ENCODE measurements around the gene R3HDM1.
"Not testable (repeated sequence)": the region's sequence is repeated elsewhere in the genome, so short reads cannot be mapped to it uniquely, and the experiment has no call there.

Gene R3HDM1

GRCh38 chr2:135708159-135708558, 176.9 kb downstream of the R3HDM1 start:
- no peak for DNase-seq (ENCODE audit: low read depth, low spot score)

GRCh38 chr2:135709992-135710391, 178.7 kb downstream of the R3HDM1 start:
- peak; percentile 26 for DNase-seq (ENCODE audit: low read depth, low spot score)

- DNase-seq (ENCODE audit: low read depth, low spot score) = not testable (repeated sequence)
These were observed 183.8 kb downstream of the R3HDM1 start for GRCh38 chr2:135715086-135715485.

DNA sequence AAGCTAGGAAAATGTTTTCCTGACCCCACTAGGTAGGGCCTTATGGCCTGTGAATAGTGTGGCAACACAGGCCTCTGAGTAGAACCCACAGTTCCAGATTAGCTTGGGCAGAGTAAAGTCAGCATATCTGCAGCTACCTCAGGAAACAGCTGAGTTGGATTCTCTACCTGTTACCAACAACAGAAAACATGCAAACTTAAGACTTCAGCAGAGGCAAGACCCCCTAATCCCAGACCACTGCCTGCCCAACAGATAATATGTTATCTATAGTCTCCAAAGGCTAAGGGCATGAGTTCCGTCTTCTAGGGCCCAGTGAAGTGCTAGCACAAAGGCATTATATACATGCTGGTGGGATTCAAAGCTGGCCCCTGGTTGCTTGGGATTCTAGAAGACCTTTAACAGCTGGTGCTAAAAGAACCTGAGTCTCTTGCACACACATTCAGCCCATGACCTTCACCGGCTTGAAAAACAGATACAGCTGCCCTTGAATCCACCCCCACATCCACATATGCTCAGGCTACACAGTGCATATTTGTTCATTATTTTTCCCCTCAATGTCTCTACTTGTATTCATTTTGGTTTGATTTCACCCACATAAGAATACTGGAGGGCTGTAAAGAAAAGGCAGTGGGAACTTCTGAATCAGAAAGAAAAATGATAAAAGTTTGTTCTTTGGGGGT, 196.9 kb downstream of the R3HDM1 start:
- DNase-seq (ENCODE audit: low read depth, low spot score) = no peak

GRCh38 chr2:135732561-135732960, 201.3 kb downstream of the R3HDM1 start:
- no peak for DNase-seq (ENCODE audit: low read depth, low spot score)

- no peak for DNase-seq (ENCODE audit: low read depth, low spot score)
These were observed 201.8 kb downstream of the R3HDM1 start for GRCh38 chr2:135733045-135733444.

GRCh38 chr2:135736546-135736945, 205.3 kb downstream of the R3HDM1 start:
- DNase-seq (ENCODE audit: low read depth, low spot score) = no peak

- no peak for DNase-seq (ENCODE audit: low read depth, low spot score)
These were observed 208.9 kb downstream of the R3HDM1 start for GRCh38 chr2:135740206-135740605.

GRCh38 chr2:135741043-135741394, 209.7 kb downstream of the R3HDM1 start:
- no peak for DNase-seq (ENCODE audit: low read depth, low spot score)

DNA sequence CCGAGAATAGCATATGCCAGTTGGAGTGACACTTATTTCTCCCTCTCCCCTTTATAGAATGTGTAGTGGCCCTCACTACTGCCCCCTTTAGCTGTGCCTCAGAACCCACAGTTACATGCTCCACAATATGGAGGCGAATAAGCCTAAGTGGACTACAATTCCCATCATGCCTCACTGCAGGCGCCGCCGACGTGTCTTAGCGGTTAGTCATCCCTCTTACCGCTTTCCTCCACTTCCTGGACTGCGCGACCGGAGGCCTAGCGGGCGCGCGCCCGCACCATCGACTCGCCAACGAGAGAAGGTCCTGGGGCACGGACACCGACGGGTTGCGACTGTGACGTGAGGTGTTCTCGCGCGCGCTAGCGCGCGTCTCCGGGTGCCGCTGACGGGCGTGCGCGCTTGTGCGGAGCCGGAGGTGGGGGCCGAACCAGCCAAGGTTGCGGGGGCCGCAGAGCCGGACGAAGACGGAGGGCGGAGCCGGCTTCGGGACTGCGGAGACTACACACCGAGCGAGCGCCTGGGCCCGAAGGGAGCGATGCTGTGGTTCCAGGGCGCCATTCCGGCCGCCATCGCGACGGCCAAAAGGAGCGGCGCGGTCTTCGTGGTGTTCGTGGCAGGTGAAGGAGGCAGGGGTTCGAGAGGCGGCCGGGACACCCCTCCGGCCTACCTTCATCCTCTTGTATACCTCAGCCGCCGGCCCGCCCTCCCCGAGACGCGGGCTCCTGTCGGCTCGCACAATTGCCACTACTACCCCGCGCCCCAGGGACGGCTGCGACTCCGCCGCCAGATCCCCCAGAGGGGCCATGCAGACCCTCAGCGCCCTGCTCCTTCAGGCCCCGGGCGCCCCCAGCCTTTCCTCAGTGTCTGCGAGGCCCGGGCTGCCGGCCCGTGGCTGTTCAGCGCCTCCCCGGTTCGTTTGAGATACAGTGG, 210.4 kb downstream of the R3HDM1 start, which contains the start of gene UBXN4:
Gene UBXN4, plus strand, starts transcription at position 461 of the 930 bp plus-strand sequence. Its CDS starts 75 bp downstream, at position 536.
- peak; percentile 99 for DNase-seq (ENCODE audit: low read depth, low spot score)

DNA sequence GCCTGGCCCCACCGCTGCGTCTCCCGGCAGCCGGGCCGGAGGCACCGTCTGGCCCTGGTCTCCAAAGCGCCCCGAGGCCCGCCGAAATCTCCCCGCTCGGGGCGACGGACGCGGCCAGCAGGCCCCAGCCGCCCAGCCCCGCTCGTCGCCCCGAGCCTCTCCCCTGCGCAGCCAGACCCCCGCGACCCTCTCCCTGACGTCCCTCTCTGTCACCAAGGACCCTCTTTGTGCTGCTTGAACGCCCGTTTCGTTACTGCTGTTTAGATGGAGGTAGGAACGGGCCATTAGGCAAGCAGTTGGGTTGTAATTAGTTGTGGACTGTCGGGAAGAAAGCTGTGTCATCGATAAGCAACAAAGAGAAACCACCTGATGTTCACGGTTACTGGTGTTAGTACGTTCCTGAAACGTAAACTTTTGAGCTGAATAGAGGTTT, 211.1 kb downstream of the R3HDM1 start:
- DNase-seq (ENCODE audit: low read depth, low spot score) = peak; percentile 10

DNA sequence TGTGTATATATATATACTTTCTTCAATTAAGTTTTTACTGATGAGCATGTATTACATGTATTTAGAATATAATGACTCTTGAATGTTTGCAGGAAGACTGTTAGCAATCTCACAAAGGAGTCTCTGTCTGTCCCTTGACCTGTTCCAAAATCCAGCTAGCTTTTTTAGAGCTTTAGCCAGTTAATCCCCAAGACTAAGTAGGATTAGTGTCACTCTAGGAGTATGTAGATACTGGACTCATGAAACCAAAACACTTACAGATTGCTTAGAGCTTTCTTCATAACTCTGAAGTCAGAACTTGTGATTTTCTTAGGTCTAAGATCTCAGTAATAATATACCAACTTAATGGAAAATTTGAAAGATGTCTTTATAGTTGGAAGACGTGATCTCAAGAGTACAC, 212.6 kb downstream of the R3HDM1 start:
- no peak for DNase-seq (ENCODE audit: low read depth, low spot score)

DNA sequence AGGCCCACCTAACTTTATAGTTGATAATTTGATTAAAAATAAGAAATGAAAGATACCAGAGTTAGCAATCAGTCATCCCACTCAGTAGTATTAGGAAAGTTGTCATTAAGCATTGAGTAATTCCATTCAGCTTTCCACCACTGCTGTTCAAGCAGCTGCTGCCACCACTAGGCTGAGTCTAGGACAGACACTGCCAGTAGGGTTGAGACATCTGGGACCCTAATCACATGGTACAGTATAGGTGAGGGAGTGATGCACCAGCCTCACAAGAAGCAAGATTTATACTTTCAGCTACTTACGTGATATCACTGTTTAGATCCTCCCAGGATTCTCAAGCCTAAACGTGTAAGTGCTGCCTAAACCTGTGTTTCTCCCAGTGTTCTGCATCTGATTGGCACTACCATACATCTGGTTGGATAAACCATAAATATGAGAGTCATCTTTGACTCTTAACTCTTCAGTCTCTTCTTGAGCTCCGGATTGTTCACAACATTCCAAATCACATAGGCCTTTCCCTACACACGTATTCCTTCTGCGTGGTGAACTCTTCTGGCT, 213.6 kb downstream of the R3HDM1 start:
- DNase-seq (ENCODE audit: low read depth, low spot score) = no peak

DNA sequence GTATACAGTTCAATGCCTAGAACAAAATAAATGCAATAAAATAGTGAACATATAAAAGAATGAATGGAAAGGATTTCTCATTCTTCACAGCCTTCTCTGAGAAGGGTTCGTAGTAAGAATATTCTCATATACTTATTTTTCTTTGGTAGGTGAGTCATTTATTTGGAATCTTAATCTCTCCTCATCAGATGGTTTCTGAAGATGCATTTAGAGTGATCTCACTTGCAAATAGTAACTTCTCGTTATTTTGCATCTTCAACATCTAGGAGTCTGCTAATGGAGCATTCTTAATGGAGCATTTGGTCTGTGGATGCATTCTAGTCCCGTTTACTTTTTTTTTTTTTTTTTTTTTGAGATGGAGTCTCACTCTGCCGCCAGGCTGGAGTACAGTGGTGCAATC, 214.3 kb downstream of the R3HDM1 start:
- peak; percentile 18 for DNase-seq (ENCODE audit: low read depth, low spot score)

- no peak for DNase-seq (ENCODE audit: low read depth, low spot score)
These were observed 224.3 kb downstream of the R3HDM1 start for GRCh38 chr2:135755573-135755972.

- no peak for DNase-seq (ENCODE audit: low read depth, low spot score)
These were observed 225.4 kb downstream of the R3HDM1 start for GRCh38 chr2:135756692-135757091.

GRCh38 chr2:135762022-135762421, 230.7 kb downstream of the R3HDM1 start:
- DNase-seq (ENCODE audit: low read depth, low spot score) = no peak

DNA sequence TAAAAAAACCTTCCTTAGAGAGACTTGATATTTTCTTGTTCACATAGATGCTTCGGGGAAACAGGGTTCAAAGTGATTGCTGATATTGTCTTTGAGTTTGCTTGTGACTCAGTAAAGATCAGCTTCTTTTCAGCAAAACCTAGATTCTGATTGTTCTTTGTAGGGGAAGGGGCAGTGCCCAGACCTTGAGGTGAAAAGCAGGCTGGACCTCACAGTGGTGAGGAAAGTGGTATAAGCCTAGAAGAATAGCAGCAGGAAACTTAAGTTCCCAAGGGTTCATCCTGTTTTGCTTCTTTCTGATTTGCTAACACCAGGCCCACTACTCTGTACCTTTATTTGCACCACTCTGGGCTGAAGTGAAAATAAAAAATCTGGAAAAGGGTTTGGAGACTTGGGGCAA, 231.2 kb downstream of the R3HDM1 start:
- DNase-seq (ENCODE audit: low read depth, low spot score) = no peak

DNA sequence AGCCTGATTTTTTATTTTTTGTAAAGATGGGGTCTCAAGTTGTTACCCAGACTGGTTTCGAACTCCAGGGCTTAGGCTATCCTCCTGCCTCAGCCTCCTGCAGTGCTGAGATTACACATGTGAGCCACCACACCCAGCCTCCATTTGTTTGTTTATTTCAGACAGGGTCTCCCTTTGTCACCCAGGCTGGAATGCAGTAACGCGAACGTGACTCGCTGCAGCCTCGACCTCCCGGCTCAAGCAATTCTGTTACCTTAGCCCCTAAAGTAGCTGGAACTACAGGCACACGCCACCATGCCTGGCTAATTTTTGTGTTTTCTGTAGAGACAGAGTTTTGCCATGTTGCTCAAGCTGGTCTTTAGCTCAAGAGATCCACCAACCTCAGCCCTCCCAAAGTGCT, 237.6 kb downstream of the R3HDM1 start:
- no peak for DNase-seq (ENCODE audit: low read depth, low spot score)

DNA sequence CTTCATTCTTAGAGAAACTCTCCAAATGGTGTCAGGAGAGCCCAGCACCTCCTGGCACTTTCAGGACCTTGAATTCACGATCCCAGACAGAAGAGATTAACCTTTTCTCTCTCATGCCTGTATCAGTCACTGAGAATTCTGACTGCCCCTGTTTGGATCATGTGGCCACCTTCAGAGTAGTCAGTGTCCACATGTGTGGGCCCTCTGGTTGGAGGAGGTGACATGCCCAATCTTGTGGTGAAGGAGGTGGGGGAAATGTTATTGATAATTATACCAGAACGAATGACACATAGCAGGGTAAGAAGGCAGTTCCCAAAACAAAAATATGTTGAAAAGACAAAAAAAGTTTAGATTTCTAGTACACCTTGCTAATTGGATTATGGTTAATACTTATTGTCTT, 242.0 kb downstream of the R3HDM1 start:
- no peak for DNase-seq (ENCODE audit: low read depth, low spot score)

- no peak for DNase-seq (ENCODE audit: low read depth, low spot score)
These were observed 242.6 kb downstream of the R3HDM1 start for GRCh38 chr2:135773917-135774316.
